Stimulated activated CD8-positive, alpha-beta memory T cell treated with anti-CD3 and anti-CD28 coated beads, Interleukin-12 subunit alpha, Interleukin-12 subunit beta, amount 100 ng/mL, for 4 hours (primary cell): ENCODE data around the gene ALK.

ENCODE experiments used
- DNase-seq: peaks from one replicate; pipeline ENCODE4 v3.0.0-alpha.2; 2020; ENCODE audit warnings: low read depth

Gene ALK

GRCh38 chr2:29155578-29155977 is 765.8 kb downstream of the ALK start:
- DNase-seq = no peak

GRCh38 chr2:29154610-29155009 is 766.8 kb downstream of the ALK start:
- no peak for DNase-seq

GRCh38 chr2:29147963-29148362 is 773.4 kb downstream of the ALK start:
- DNase-seq = no peak

GRCh38 chr2:29146197-29146596 is 775.2 kb downstream of the ALK start:
- DNase-seq = no peak

- no peak for DNase-seq
Observed at GRCh38 chr2:29143657-29144056, 777.7 kb downstream of the ALK start.
